ENCODE data around the gene CHRNA5.
"Not testable (repeated sequence)": the region's sequence is repeated elsewhere in the genome, so short reads cannot be mapped to it uniquely, and the experiment has no call there.

CHRNA5 gene

GRCh38 chr15:78605680-78606079 lies 40.4 kb downstream of the CHRNA5 start:
- Histone ChIP-seq H3K4me3 (replicated peaks; ENCODE audit: insufficient read depth, low read length) (no peak overlapping the region), H3K27ac (replicated peaks) (no peak overlapping the region), H3K27me3 (ENCODE audit: insufficient read depth, poor library complexity, severe bottlenecking) (no peaks in the 10 kb centered on the region)
- TF ChIP-seq, protein P1, sequence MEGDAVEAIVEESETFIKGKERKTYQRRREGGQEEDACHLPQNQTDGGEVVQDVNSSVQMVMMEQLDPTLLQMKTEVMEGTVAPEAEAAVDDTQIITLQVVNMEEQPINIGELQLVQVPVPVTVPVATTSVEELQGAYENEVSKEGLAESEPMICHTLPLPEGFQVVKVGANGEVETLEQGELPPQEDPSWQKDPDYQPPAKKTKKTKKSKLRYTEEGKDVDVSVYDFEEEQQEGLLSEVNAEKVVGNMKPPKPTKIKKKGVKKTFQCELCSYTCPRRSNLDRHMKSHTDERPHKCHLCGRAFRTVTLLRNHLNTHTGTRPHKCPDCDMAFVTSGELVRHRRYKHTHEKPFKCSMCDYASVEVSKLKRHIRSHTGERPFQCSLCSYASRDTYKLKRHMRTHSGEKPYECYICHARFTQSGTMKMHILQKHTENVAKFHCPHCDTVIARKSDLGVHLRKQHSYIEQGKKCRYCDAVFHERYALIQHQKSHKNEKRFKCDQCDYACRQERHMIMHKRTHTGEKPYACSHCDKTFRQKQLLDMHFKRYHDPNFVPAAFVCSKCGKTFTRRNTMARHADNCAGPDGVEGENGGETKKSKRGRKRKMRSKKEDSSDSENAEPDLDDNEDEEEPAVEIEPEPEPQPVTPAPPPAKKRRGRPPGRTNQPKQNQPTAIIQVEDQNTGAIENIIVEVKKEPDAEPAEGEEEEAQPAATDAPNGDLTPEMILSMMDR (IDR thresholded peaks at IDR 0.05; ENCODE audit: insufficient read depth, low read length) = no peak
- TF ChIP-seq, protein P2, sequence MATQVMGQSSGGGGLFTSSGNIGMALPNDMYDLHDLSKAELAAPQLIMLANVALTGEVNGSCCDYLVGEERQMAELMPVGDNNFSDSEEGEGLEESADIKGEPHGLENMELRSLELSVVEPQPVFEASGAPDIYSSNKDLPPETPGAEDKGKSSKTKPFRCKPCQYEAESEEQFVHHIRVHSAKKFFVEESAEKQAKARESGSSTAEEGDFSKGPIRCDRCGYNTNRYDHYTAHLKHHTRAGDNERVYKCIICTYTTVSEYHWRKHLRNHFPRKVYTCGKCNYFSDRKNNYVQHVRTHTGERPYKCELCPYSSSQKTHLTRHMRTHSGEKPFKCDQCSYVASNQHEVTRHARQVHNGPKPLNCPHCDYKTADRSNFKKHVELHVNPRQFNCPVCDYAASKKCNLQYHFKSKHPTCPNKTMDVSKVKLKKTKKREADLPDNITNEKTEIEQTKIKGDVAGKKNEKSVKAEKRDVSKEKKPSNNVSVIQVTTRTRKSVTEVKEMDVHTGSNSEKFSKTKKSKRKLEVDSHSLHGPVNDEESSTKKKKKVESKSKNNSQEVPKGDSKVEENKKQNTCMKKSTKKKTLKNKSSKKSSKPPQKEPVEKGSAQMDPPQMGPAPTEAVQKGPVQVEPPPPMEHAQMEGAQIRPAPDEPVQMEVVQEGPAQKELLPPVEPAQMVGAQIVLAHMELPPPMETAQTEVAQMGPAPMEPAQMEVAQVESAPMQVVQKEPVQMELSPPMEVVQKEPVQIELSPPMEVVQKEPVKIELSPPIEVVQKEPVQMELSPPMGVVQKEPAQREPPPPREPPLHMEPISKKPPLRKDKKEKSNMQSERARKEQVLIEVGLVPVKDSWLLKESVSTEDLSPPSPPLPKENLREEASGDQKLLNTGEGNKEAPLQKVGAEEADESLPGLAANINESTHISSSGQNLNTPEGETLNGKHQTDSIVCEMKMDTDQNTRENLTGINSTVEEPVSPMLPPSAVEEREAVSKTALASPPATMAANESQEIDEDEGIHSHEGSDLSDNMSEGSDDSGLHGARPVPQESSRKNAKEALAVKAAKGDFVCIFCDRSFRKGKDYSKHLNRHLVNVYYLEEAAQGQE (IDR thresholded peaks at IDR 0.05; ENCODE audit: insufficient replicate concordance, low read depth) = no peak
- no peak for TF ChIP-seq SPI1 (IDR thresholded peaks at IDR 0.05; ENCODE audit: borderline replicate concordance, low read depth)
- no peak for TF ChIP-seq GABPA (IDR thresholded peaks at IDR 0.05; ENCODE audit: low read depth)
- no peak for TF ChIP-seq POLR2AphosphoS5 (IDR thresholded peaks at IDR 0.05; ENCODE audit: low read depth)
- DNase-seq (ENCODE audit: low read depth in 1 of 2, low spot score in 1 of 2) = no peak

DNA sequence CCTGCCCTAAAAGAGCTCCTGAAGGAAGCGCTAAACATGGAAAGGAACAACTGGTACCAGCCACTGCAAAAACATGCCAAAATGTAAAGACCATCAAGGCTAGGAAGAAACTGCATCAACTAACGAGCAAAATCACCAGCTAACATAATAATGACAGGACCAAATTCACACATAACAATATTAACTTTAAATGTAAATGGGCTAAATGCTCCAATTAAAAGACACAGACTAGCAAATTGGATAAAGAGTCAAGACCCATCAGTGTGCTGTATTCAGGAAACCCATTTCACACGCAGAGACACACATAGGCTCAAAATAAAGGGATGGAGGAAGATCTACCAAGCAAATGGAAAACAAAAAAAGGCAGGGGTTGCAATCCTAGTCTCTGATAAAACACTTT lies 44.2 kb downstream of the CHRNA5 start:
- not testable (repeated sequence) for H3K27me3 ChIP-seq (ENCODE audit: insufficient read depth, poor library complexity, severe bottlenecking); H3K27ac ChIP-seq (replicated peaks); H3K4me3 ChIP-seq (replicated peaks; ENCODE audit: insufficient read depth, low read length); DNase-seq (ENCODE audit: low read depth in 1 of 2, low spot score in 1 of 2)

DNA sequence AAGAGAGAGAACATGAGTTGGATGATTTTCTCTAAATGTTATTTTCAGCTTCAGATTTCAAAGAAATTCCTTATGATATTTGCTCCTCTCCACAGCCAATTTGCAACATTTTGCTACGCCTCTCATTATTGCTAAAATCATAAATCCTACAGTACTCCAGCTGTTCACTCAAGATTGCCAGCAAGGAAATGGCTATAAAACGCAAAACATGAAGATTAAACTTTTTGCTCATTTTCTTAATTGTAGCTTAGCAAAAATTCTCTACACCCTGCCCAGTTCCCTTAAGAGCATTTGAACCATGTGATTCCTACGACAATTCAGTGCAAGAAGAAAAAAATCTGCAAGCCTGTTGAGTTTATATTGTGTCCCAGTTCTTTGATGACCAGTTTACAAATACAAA lies 48.7 kb downstream of the CHRNA5 start:
- no peak overlapping the region for H3K27ac ChIP-seq (replicated peaks)
- H3K4me3 ChIP-seq (replicated peaks; ENCODE audit: insufficient read depth, low read length) = no peak overlapping the region
- TF ChIP-seq, protein P1 (IDR thresholded peaks at IDR 0.05; ENCODE audit: insufficient read depth, low read length) = no peak
- TF ChIP-seq, protein P2 (IDR thresholded peaks at IDR 0.05; ENCODE audit: insufficient replicate concordance, low read depth) = no peak
- TF ChIP-seq SPI1 (IDR thresholded peaks at IDR 0.05; ENCODE audit: borderline replicate concordance, low read depth) (no peak), GABPA (IDR thresholded peaks at IDR 0.05; ENCODE audit: low read depth) (no peak), POLR2AphosphoS5 (IDR thresholded peaks at IDR 0.05; ENCODE audit: low read depth) (no peak)
- H3K27me3 ChIP-seq (ENCODE audit: insufficient read depth, poor library complexity, severe bottlenecking) = peaks cover 4% of the 10 kb centered on the region
- DNase-seq (ENCODE audit: low read depth in 1 of 2, low spot score in 1 of 2) = no peak

DNA sequence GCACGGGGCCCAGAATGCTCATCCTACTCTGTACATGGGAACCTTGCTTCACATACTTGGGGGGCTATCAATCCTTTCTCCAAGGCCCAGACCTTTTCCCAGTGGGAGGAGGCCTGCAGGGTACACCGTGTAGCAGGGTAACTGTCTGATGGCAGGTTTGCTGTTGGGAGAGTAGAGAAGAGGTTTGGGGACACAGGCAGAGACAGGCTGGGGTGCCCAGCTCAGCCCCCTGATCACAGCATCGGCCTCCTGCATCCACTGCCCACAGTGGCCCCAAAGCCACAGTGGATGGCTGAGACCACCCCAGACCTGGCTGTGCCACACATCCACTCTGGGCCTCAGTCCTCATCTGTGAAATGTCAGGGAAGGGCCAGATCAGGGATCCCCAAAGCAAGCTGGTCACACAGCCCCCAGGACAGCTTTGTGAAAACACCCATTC lies 49.9 kb downstream of the CHRNA5 start:
- no peak for DNase-seq (ENCODE audit: low read depth in 1 of 2, low spot score in 1 of 2)
- no peak overlapping the region for H3K4me3 ChIP-seq (replicated peaks; ENCODE audit: insufficient read depth, low read length)
- H3K27ac ChIP-seq (replicated peaks) = no peak overlapping the region
- H3K27me3 ChIP-seq (ENCODE audit: insufficient read depth, poor library complexity, severe bottlenecking) = peaks cover 15% of the 10 kb centered on the region
- TF ChIP-seq, protein P2 (IDR thresholded peaks at IDR 0.05; ENCODE audit: insufficient replicate concordance, low read depth) = no peak
- no peak for TF ChIP-seq GABPA (IDR thresholded peaks at IDR 0.05; ENCODE audit: low read depth)
- TF ChIP-seq POLR2AphosphoS5 (IDR thresholded peaks at IDR 0.05; ENCODE audit: low read depth) = no peak
- no peak for TF ChIP-seq SPI1 (IDR thresholded peaks at IDR 0.05; ENCODE audit: borderline replicate concordance, low read depth)
- TF ChIP-seq, protein P1 (IDR thresholded peaks at IDR 0.05; ENCODE audit: insufficient read depth, low read length) = no peak

Measured in HL-60 (cell line).